ENCODE data around the gene KDM1A.

DNA sequence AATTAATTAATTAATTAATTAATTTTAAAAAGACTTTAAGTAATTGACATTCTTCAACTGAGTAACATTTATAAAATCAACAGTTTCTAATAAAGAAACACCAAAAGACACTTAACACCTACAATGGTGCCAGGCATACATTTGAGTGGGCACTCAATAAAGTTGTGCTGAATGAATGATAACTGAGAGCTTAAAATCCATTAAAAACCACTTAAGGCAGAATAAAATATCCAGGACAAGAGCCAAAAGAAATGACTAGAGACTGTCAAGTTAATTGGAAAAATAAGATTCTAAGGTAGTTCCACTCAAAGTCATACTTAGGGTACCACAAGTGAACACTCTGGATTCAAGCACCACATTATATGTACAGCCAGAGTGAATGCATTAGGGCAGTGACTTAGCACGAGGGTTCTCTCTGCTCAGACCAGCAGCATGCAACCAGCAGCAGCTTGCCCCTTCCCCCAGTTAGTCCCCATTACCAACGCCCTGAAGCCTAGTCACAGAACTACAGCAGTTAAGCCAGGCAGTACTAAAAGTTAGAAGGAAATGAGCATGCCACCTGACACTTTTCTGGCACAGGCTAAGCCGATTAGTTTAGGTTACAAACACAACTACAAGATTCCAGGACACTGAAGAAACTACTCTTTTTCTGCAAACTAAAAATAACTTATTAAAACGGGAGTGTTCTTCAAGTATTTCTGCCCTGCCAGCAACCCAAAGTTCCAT, 102.9 kb downstream of the KDM1A start:
- TF ChIP-seq, protein P1, sequence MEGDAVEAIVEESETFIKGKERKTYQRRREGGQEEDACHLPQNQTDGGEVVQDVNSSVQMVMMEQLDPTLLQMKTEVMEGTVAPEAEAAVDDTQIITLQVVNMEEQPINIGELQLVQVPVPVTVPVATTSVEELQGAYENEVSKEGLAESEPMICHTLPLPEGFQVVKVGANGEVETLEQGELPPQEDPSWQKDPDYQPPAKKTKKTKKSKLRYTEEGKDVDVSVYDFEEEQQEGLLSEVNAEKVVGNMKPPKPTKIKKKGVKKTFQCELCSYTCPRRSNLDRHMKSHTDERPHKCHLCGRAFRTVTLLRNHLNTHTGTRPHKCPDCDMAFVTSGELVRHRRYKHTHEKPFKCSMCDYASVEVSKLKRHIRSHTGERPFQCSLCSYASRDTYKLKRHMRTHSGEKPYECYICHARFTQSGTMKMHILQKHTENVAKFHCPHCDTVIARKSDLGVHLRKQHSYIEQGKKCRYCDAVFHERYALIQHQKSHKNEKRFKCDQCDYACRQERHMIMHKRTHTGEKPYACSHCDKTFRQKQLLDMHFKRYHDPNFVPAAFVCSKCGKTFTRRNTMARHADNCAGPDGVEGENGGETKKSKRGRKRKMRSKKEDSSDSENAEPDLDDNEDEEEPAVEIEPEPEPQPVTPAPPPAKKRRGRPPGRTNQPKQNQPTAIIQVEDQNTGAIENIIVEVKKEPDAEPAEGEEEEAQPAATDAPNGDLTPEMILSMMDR (IDR thresholded peaks at IDR 0.05; ENCODE audit: low read depth, low read length, missing input control) = no peak
- TF ChIP-seq GABPA (IDR thresholded peaks at IDR 0.05 in 1 of 2, conservative IDR thresholded peaks at IDR 0.05 in 1 of 2) (no peak), JUND (IDR thresholded peaks at IDR 0.05) (no peak), YY1 (IDR thresholded peaks at IDR 0.05) (no peak), NR2F2 (IDR thresholded peaks at IDR 0.05) (no peak), TAF1 (conservative IDR thresholded peaks at IDR 0.05) (no peak), RAD21 (IDR thresholded peaks at IDR 0.05) (no peak)
- TF ChIP-seq, protein P2, sequence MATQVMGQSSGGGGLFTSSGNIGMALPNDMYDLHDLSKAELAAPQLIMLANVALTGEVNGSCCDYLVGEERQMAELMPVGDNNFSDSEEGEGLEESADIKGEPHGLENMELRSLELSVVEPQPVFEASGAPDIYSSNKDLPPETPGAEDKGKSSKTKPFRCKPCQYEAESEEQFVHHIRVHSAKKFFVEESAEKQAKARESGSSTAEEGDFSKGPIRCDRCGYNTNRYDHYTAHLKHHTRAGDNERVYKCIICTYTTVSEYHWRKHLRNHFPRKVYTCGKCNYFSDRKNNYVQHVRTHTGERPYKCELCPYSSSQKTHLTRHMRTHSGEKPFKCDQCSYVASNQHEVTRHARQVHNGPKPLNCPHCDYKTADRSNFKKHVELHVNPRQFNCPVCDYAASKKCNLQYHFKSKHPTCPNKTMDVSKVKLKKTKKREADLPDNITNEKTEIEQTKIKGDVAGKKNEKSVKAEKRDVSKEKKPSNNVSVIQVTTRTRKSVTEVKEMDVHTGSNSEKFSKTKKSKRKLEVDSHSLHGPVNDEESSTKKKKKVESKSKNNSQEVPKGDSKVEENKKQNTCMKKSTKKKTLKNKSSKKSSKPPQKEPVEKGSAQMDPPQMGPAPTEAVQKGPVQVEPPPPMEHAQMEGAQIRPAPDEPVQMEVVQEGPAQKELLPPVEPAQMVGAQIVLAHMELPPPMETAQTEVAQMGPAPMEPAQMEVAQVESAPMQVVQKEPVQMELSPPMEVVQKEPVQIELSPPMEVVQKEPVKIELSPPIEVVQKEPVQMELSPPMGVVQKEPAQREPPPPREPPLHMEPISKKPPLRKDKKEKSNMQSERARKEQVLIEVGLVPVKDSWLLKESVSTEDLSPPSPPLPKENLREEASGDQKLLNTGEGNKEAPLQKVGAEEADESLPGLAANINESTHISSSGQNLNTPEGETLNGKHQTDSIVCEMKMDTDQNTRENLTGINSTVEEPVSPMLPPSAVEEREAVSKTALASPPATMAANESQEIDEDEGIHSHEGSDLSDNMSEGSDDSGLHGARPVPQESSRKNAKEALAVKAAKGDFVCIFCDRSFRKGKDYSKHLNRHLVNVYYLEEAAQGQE (IDR thresholded peaks at IDR 0.05) = no peak
- TF ChIP-seq, protein P3, sequence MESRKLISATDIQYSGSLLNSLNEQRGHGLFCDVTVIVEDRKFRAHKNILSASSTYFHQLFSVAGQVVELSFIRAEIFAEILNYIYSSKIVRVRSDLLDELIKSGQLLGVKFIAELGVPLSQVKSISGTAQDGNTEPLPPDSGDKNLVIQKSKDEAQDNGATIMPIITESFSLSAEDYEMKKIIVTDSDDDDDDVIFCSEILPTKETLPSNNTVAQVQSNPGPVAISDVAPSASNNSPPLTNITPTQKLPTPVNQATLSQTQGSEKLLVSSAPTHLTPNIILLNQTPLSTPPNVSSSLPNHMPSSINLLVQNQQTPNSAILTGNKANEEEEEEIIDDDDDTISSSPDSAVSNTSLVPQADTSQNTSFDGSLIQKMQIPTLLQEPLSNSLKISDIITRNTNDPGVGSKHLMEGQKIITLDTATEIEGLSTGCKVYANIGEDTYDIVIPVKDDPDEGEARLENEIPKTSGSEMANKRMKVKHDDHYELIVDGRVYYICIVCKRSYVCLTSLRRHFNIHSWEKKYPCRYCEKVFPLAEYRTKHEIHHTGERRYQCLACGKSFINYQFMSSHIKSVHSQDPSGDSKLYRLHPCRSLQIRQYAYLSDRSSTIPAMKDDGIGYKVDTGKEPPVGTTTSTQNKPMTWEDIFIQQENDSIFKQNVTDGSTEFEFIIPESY (IDR thresholded peaks at IDR 0.05) = no peak
